NT2/D1 (cell line): Measurements from ENCODE around the gene TDRD9.

Source experiments
- SUZ12 ChIP-seq: IDR thresholded peaks from 2 replicates; pipeline ENCODE4 v1.6.1; 2011; ENCODE audit not compliant: insufficient read length, insufficient read depth; ENCODE audit errors: extremely low read depth
- YY1 ChIP-seq: IDR thresholded peaks from 2 replicates; pipeline ENCODE4 v1.6.1; 2011; ENCODE audit not compliant: insufficient read length, insufficient read depth
- ZNF274 ChIP-seq: IDR thresholded peaks from 2 replicates; pipeline ENCODE4 v1.6.1; 2011; ENCODE audit warnings: mild to moderate bottlenecking, low read depth, low read length

GRCh38 chr14:104095426-104096310 is 167.4 kb downstream of the TDRD9 start:
- no peak for TF ChIP-seq ZNF274
- no peak for TF ChIP-seq YY1
- no peak for TF ChIP-seq SUZ12
